Body of pancreas (tissue), 4 donors: ENCODE data around the gene BTNL8.

Experiments
- POLR2A ChIP-seq, 3 donors: fragments of 450-650 bp; IDR thresholded peaks; one replicate each; pipeline ENCODE4 v1.6.1; 2016; ENCODE audit warnings: antibody characterized with exemption in 3 of 3, mild to moderate bottlenecking in 2 of 3
- TF ChIP-seq, protein P1 (sequence below), 7 experiments: fragments of 450-650 bp in 4 of 7; fragments of 200-600 bp in 3 of 7; sonication (generic) in 3 of 7; IDR thresholded peaks; one replicate each; pipeline ENCODE4 v1.5.1; 2016 to 2019; ENCODE audit warnings: antibody characterized with exemption in 7 of 7

- TF ChIP-seq, protein P1, sequence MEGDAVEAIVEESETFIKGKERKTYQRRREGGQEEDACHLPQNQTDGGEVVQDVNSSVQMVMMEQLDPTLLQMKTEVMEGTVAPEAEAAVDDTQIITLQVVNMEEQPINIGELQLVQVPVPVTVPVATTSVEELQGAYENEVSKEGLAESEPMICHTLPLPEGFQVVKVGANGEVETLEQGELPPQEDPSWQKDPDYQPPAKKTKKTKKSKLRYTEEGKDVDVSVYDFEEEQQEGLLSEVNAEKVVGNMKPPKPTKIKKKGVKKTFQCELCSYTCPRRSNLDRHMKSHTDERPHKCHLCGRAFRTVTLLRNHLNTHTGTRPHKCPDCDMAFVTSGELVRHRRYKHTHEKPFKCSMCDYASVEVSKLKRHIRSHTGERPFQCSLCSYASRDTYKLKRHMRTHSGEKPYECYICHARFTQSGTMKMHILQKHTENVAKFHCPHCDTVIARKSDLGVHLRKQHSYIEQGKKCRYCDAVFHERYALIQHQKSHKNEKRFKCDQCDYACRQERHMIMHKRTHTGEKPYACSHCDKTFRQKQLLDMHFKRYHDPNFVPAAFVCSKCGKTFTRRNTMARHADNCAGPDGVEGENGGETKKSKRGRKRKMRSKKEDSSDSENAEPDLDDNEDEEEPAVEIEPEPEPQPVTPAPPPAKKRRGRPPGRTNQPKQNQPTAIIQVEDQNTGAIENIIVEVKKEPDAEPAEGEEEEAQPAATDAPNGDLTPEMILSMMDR (IDR thresholded peaks at IDR 0.05), result no peak
- TF ChIP-seq POLR2A (IDR thresholded peaks at IDR 0.05), result no peak
Measured at GRCh38 chr5:180900178-180900577, 1.2 kb downstream of the BTNL8 start.
